Natural killer cell (primary cell): Measurements from ENCODE around the gene TTC24. TPM values are rescaled to one million over a fixed set of nuclear protein-coding genes. Genes with fewer than 3 reads are reported as not detected.

Experiments used
- ATAC-seq, 3 donors: fragments of 150-1000 bp in 2 of 3; fragments of 200-7000 bp in 1 of 3; cut with Tn5 transposase; 1 replicate in 1 of 3; 2 replicates in 2 of 3; pipeline ENCODE4 v1.10.0; 2021; ENCODE audit warnings: mild to moderate bottlenecking in 2 of 3, moderate library complexity in 2 of 3
- DNase-seq, 2 donors: peaks; one replicate each; pipeline versions ENCODE4 v3.0.0 to v3.0.0-alpha.2; 2013 to 2021; ENCODE audit warnings: mixed read lengths in 1 of 2
- H3K27ac ChIP-seq: one replicate; pipeline ENCODE4 v1.5.1; 2013; ENCODE audit warnings: mild to moderate bottlenecking, low read length
- H3K27me3 ChIP-seq: one replicate; pipeline ENCODE4 v1.6.1; 2013; ENCODE audit warnings: low read length; ENCODE audit not compliant: control insufficient read depth, insufficient read depth
- H3K36me3 ChIP-seq: one replicate; pipeline ENCODE4 v1.6.1; 2013; ENCODE audit warnings: low read length; ENCODE audit not compliant: control insufficient read depth, insufficient read depth
- H3K4me1 ChIP-seq: one replicate; pipeline ENCODE4 v1.6.1; 2013; ENCODE audit warnings: low read length; ENCODE audit not compliant: control insufficient read depth, insufficient read depth
- H3K4me3 ChIP-seq: one replicate; pipeline ENCODE4 v1.5.1; 2013; ENCODE audit warnings: low read length
- H3K9me3 ChIP-seq: one replicate; pipeline ENCODE4 v1.6.1; 2013; ENCODE audit warnings: low read length; ENCODE audit not compliant: control insufficient read depth, insufficient read depth
- H3K27ac Mint-ChIP-seq, 2 donors: one replicate each; pipeline ENCODE4 v1.8.0; 2022; ENCODE audit warnings: mild to moderate bottlenecking in 2 of 2, mixed read lengths in 2 of 2, moderate library complexity in 1 of 2
- H3K27me3 Mint-ChIP-seq, 2 donors: one replicate each; pipeline ENCODE4 v1.8.0; 2022; ENCODE audit warnings: low read depth in 2 of 2, mixed read lengths in 2 of 2
- H3K36me3 Mint-ChIP-seq: one replicate; pipeline ENCODE4 v1.8.0; 2022; ENCODE audit warnings: mixed read lengths
- H3K4me1 Mint-ChIP-seq, 2 donors: one replicate each; pipeline ENCODE4 v1.8.0; 2022; ENCODE audit warnings: mixed read lengths in 2 of 2
- H3K4me3 Mint-ChIP-seq: one replicate; pipeline ENCODE4 v1.8.0; 2022; ENCODE audit warnings: mild to moderate bottlenecking, moderate library complexity, mixed read lengths
- H3K9me3 Mint-ChIP-seq, 2 donors: one replicate each; pipeline ENCODE4 v1.8.0; 2022; ENCODE audit warnings: mixed read lengths in 2 of 2
- WGBS: methylation state at CpG from one replicate; pipeline ENCODE4 v1.1.7; 2013; ENCODE audit warnings: missing lambda C conversion rate; ENCODE audit not compliant: insufficient coverage; 5-methylcytosine and 5-hydroxymethylcytosine counted together
- intact Hi-C: fragments of 100-400 bp; cut with micrococcal nuclease; formaldehyde crosslinking; loops from one replicate; pipeline ENCODE4 v1.14.2; 2022
- total RNA-seq, 4 donors: library from RNA; stranded (reverse); fragments of 120-200 nt in 1 of 4; gene quantifications; one replicate each; pipeline versions ENCODE4 v1.2.3 to v1.2.4, GENCODE V29; 2013 to 2022
- TF ChIP-seq, protein P1 (sequence below): fragments of 200-600 bp; IDR thresholded peaks from one replicate; pipeline ENCODE4 v1.8.0; 2022; ENCODE audit warnings: antibody characterized with exemption

TTC24 gene
- total RNA-seq, 3 donors from 2014 or later (not counting 1 experiment from before 2014, with no cell fraction given): 3.3 to 4.1 (median 4.0) TPM

DNA sequence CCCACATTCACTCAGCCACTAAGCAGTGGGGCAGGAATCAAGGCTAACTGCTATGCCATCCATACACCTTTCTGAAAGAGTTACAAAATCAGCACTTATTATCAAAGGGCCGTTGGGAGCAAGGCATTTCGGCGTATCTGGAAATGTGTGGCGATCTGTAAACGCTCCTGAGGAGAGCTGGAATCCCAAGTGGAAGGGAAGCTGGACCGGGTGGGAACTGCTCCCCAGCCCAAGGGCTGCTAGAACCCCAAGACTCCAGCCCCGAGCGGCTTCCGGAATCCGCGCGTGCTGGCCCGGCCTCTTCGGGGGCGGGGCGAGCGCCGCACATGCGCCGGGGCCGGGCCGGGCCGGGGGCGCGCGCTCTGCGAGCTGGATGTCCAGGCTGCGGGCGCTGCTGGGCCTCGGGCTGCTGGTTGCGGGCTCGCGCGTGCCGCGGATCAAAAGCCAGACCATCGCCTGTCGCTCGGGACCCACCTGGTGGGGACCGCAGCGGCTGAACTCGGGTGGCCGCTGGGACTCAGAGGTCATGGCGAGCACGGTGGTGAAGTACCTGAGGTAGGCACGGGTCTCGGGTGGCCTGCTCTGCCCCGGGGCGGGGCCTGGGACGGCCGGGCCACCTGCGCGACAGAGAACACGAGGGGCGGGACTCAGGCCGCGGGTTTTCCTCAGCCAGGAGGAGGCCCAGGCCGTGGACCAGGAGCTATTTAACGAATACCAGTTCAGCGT is 12.1 kb downstream of the TTC24 start, which contains the start of gene NAXE:
NAXE (plus strand) TSS at position 345 of the 726 bp plus-strand sequence; CDS start at position 374, 29 bp downstream.
- no peaks in the 10 kb centered on the region for H3K27me3 Mint-ChIP-seq
- intact Hi-C loops: loop anchor here (1.0 kb wide), 1 partner anchor 10 kb away; the partner anchor contains the start of gene GPATCH4
- H3K27ac ChIP-seq: peak within 1 kb of the TSS; percentile 71
- H3K36me3 Mint-ChIP-seq: no peaks in the 10 kb centered on the region
- WGBS: under 1% methylated on average over 60 of the region's 60 CpGs
- H3K4me3 Mint-ChIP-seq: peak within 1 kb of the TSS; percentile 85
- H3K9me3 ChIP-seq: no peaks in the 10 kb centered on the region
- no peaks in the 10 kb centered on the region for H3K27me3 ChIP-seq
- H3K27ac Mint-ChIP-seq: peak within 1 kb of the TSS; percentile 82 to 87
- TF ChIP-seq, protein P1, sequence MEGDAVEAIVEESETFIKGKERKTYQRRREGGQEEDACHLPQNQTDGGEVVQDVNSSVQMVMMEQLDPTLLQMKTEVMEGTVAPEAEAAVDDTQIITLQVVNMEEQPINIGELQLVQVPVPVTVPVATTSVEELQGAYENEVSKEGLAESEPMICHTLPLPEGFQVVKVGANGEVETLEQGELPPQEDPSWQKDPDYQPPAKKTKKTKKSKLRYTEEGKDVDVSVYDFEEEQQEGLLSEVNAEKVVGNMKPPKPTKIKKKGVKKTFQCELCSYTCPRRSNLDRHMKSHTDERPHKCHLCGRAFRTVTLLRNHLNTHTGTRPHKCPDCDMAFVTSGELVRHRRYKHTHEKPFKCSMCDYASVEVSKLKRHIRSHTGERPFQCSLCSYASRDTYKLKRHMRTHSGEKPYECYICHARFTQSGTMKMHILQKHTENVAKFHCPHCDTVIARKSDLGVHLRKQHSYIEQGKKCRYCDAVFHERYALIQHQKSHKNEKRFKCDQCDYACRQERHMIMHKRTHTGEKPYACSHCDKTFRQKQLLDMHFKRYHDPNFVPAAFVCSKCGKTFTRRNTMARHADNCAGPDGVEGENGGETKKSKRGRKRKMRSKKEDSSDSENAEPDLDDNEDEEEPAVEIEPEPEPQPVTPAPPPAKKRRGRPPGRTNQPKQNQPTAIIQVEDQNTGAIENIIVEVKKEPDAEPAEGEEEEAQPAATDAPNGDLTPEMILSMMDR: no peak
- H3K4me1 Mint-ChIP-seq: peaks cover 14 to 20% of the 10 kb centered on the region in 2 donors
- H3K4me3 ChIP-seq: peak within 1 kb of the TSS; percentile 57
- DNase-seq (peak; percentile 71 to 85), ATAC-seq (peak; percentile 95 to 98 (median 97))
- H3K36me3 ChIP-seq: peaks cover 7% of the 10 kb centered on the region
- H3K4me1 ChIP-seq: peaks cover 16% of the 10 kb centered on the region
- no peaks in the 10 kb centered on the region for H3K9me3 Mint-ChIP-seq

- Mint-ChIP-seq H3K27ac (peak overlapping the region; percentile 82 to 87), H3K4me3 (peak overlapping the region; percentile 85), H3K9me3 (no peaks in the 10 kb centered on the region), H3K4me1 (peaks cover 14 to 20% of the 10 kb centered on the region in 2 donors), H3K27me3 (no peaks in the 10 kb centered on the region), H3K36me3 (no peaks in the 10 kb centered on the region)
- intact Hi-C loops: no loop called here
- Histone ChIP-seq H3K9me3 (no peaks in the 10 kb centered on the region), H3K36me3 (peaks cover 10% of the 10 kb centered on the region), H3K4me1 (peaks cover 16% of the 10 kb centered on the region), H3K4me3 (peak overlapping the region; percentile 57), H3K27ac (peak overlapping the region; percentile 59), H3K27me3 (no peaks in the 10 kb centered on the region)
- DNase-seq (no peak), ATAC-seq (no peak)
- TF ChIP-seq, protein P1: no peak
- WGBS: 64% methylated on average over 11 of the region's 16 CpGs
These were observed 12.8 kb downstream of the TTC24 start for GRCh38 chr1:156592158-156592909.

- Mint-ChIP-seq H3K4me3 (peak overlapping the region; percentile 85), H3K9me3 (no peaks in the 10 kb centered on the region), H3K27me3 (no peaks in the 10 kb centered on the region), H3K4me1 (peaks cover 14 to 20% of the 10 kb centered on the region in 2 donors), H3K27ac (peak overlapping the region in 1 of 2 donors; percentile 58), H3K36me3 (no peaks in the 10 kb centered on the region)
- no peaks in the 10 kb centered on the region for H3K9me3 ChIP-seq
- H3K4me3 ChIP-seq: no peak overlapping the region
- intact Hi-C loops: no loop called here
- peaks cover 16% of the 10 kb centered on the region for H3K4me1 ChIP-seq
- WGBS: 96% methylated on average over 6 of the region's 8 CpGs
- TF ChIP-seq, protein P1: no peak
- no peaks in the 10 kb centered on the region for H3K27me3 ChIP-seq
- DNase-seq (no peak), ATAC-seq (no peak)
- H3K36me3 ChIP-seq: peaks cover 17% of the 10 kb centered on the region
- no peak overlapping the region for H3K27ac ChIP-seq
These were observed 13.6 kb downstream of the TTC24 start for GRCh38 chr1:156592910-156593660.
